Measurements from ENCODE around the gene TMEM178A.

DNA sequence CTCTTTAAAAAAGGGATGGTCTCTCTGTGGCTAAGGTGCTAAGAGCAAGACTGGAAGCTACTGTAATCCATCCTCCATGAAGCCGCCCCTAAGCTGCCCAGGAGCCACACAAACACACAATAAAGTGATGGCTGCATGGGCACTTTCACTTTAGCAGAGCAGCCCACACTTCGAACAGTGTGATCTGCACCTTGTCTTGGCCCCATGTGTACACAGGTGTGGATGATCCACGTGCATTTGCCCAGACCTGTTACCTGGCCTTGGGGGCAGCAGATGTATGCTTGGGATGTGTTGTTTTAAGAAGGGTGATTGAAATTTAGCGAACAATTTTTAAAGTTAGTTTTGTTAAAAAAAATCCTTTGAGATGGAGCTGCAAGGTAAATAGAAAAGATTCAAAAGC is 39.9 kb downstream of the TMEM178A start:
- TF ChIP-seq, protein P1, sequence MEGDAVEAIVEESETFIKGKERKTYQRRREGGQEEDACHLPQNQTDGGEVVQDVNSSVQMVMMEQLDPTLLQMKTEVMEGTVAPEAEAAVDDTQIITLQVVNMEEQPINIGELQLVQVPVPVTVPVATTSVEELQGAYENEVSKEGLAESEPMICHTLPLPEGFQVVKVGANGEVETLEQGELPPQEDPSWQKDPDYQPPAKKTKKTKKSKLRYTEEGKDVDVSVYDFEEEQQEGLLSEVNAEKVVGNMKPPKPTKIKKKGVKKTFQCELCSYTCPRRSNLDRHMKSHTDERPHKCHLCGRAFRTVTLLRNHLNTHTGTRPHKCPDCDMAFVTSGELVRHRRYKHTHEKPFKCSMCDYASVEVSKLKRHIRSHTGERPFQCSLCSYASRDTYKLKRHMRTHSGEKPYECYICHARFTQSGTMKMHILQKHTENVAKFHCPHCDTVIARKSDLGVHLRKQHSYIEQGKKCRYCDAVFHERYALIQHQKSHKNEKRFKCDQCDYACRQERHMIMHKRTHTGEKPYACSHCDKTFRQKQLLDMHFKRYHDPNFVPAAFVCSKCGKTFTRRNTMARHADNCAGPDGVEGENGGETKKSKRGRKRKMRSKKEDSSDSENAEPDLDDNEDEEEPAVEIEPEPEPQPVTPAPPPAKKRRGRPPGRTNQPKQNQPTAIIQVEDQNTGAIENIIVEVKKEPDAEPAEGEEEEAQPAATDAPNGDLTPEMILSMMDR (IDR thresholded peaks at IDR 0.05) = no peak
- TF ChIP-seq ZFX (IDR thresholded peaks at IDR 0.05; ENCODE audit: borderline replicate concordance) = no peak

Data from 22Rv1 (cell line).